Measurements from ENCODE around the gene ZBTB40.

DNA sequence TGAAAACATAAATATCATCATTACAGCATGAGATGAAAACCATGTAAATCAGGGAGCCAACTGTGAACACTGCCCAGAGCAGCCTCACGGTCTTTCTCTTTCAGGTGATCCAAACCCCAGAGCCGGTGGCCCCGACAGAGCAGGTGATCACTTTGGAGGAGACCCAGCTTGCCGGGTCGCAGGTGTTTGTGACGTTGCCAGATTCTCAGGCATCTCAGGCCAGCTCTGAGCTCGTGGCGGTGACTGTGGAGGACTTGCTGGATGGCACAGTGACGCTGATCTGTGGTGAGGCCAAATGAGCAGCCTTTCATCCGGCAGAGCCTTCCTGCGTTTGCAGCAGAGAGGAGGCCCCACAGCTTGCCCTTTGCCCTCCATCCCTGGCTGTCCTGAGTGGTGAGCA is 74.4 kb downstream of the ZBTB40 start:
- TF ChIP-seq, protein P1, sequence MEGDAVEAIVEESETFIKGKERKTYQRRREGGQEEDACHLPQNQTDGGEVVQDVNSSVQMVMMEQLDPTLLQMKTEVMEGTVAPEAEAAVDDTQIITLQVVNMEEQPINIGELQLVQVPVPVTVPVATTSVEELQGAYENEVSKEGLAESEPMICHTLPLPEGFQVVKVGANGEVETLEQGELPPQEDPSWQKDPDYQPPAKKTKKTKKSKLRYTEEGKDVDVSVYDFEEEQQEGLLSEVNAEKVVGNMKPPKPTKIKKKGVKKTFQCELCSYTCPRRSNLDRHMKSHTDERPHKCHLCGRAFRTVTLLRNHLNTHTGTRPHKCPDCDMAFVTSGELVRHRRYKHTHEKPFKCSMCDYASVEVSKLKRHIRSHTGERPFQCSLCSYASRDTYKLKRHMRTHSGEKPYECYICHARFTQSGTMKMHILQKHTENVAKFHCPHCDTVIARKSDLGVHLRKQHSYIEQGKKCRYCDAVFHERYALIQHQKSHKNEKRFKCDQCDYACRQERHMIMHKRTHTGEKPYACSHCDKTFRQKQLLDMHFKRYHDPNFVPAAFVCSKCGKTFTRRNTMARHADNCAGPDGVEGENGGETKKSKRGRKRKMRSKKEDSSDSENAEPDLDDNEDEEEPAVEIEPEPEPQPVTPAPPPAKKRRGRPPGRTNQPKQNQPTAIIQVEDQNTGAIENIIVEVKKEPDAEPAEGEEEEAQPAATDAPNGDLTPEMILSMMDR (IDR thresholded peaks at IDR 0.05 in 2 of 3, conservative IDR thresholded peaks at IDR 0.05 in 1 of 3; ENCODE audit: borderline replicate concordance in 1 of 3, insufficient read depth in 1 of 3, low read depth in 2 of 3, low read length in 2 of 3), result no peak
- TF ChIP-seq, protein P2, sequence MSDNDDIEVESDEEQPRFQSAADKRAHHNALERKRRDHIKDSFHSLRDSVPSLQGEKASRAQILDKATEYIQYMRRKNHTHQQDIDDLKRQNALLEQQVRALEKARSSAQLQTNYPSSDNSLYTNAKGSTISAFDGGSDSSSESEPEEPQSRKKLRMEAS (IDR thresholded peaks at IDR 0.05), result no peak
- TF ChIP-seq POLR2A (IDR thresholded peaks at IDR 0.05; ENCODE audit: borderline replicate concordance, extremely low read depth, insufficient read depth, insufficient read length), result no peak
- no peak for TF ChIP-seq JUND (IDR thresholded peaks at IDR 0.05)
- TF ChIP-seq SIN3A (IDR thresholded peaks at IDR 0.05; ENCODE audit: low read depth), result no peak
- TF ChIP-seq EZH2 (IDR thresholded peaks at IDR 0.05), result no peak
- TF ChIP-seq SP1 (IDR thresholded peaks at IDR 0.05; ENCODE audit: low read depth), result no peak
- no peak for TF ChIP-seq CEBPB (IDR thresholded peaks at IDR 0.05; ENCODE audit: low read depth)
- TF ChIP-seq POLR2AphosphoS5 (IDR thresholded peaks at IDR 0.05; ENCODE audit: low read depth, low read length), result no peak
- TF ChIP-seq RAD21 (IDR thresholded peaks at IDR 0.05; ENCODE audit: low read depth), result no peak
- TF ChIP-seq, protein P3, sequence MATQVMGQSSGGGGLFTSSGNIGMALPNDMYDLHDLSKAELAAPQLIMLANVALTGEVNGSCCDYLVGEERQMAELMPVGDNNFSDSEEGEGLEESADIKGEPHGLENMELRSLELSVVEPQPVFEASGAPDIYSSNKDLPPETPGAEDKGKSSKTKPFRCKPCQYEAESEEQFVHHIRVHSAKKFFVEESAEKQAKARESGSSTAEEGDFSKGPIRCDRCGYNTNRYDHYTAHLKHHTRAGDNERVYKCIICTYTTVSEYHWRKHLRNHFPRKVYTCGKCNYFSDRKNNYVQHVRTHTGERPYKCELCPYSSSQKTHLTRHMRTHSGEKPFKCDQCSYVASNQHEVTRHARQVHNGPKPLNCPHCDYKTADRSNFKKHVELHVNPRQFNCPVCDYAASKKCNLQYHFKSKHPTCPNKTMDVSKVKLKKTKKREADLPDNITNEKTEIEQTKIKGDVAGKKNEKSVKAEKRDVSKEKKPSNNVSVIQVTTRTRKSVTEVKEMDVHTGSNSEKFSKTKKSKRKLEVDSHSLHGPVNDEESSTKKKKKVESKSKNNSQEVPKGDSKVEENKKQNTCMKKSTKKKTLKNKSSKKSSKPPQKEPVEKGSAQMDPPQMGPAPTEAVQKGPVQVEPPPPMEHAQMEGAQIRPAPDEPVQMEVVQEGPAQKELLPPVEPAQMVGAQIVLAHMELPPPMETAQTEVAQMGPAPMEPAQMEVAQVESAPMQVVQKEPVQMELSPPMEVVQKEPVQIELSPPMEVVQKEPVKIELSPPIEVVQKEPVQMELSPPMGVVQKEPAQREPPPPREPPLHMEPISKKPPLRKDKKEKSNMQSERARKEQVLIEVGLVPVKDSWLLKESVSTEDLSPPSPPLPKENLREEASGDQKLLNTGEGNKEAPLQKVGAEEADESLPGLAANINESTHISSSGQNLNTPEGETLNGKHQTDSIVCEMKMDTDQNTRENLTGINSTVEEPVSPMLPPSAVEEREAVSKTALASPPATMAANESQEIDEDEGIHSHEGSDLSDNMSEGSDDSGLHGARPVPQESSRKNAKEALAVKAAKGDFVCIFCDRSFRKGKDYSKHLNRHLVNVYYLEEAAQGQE (IDR thresholded peaks at IDR 0.05; ENCODE audit: low read depth), result no peak
- TF ChIP-seq, protein P4, sequence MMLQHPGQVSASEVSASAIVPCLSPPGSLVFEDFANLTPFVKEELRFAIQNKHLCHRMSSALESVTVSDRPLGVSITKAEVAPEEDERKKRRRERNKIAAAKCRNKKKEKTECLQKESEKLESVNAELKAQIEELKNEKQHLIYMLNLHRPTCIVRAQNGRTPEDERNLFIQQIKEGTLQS (IDR thresholded peaks at IDR 0.05), result no peak

Measured in HCT116 (cell line).